Mononuclear cell (primary cell): ENCODE data around the gene NXN. TPM values are rescaled to one million over a fixed set of nuclear protein-coding genes. Genes with fewer than 3 reads are reported as not detected.
"Not testable (repeated sequence)": the region's sequence is repeated elsewhere in the genome, so short reads cannot be mapped to it uniquely, and the experiment has no call there.

Source experiments
- H3K27me3 ChIP-seq: 2 replicates; pipeline ENCODE4 v1.6.0; 2011; ENCODE audit warnings: low read length, control low read depth; ENCODE audit not compliant: insufficient read depth
- H3K4me1 ChIP-seq: 2 replicates; pipeline ENCODE4 v1.5.1; 2011; ENCODE audit warnings: mild to moderate bottlenecking, low read length, control low read depth; ENCODE audit not compliant: insufficient read depth
- H3K4me3 ChIP-seq: 2 replicates; pipeline ENCODE4 v1.5.1; 2011; ENCODE audit warnings: mild to moderate bottlenecking, low read length, moderate library complexity
- H3K9me3 ChIP-seq: 2 replicates; pipeline ENCODE4 v1.5.1; 2011; ENCODE audit warnings: low read depth, mild to moderate bottlenecking, control low read depth, low read length
- total RNA-seq: library from RNA; depleted of rRNA; stranded (reverse); fragments of >200 nt; gene quantifications from one replicate; pipeline ENCODE4 v1.2.3, GENCODE V29; 2012

NXN gene
- total RNA-seq, 1 donor, result 0.52 TPM

DNA sequence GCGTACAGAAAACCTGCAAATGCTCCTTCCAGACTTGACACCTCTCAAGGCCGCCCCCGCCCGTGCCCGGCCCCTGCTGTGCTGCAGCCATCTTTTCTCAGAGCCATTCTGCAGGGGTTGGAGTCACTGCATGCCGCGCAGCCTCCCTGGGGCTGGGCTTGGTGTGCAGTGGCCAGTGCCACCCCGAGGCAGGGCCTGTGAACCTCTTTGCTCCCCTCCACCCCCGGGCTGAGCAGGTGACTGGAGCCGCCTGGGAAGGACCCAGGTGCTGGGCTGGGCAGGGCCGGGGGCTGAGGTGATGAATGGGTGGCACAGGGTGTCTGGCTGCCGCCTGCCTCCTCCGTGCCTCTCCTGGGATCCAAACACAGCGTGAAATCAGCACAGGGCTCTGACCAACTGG lies 177.1 kb downstream of the NXN start:
- H3K4me3 ChIP-seq, result no peak overlapping the region
- no peaks in the 10 kb centered on the region for H3K27me3 ChIP-seq

GRCh38 chr17:801660-802059 lies 177.9 kb downstream of the NXN start:
- no peak overlapping the region for H3K4me3 ChIP-seq
- H3K9me3 ChIP-seq, result no peaks in the 10 kb centered on the region
- H3K4me1 ChIP-seq, result no peaks in the 10 kb centered on the region
- H3K27me3 ChIP-seq, result no peaks in the 10 kb centered on the region

More for the DNA sequence above, 177.1 kb downstream of the NXN start:
- Histone ChIP-seq H3K4me1 (no peaks in the 10 kb centered on the region), H3K9me3 (no peaks in the 10 kb centered on the region)

GRCh38 chr17:800446-801242 lies 178.9 kb downstream of the NXN start:
- no peaks in the 10 kb centered on the region for H3K27me3 ChIP-seq
- H3K9me3 ChIP-seq, result no peaks in the 10 kb centered on the region
- no peaks in the 10 kb centered on the region for H3K4me1 ChIP-seq
- no peak overlapping the region for H3K4me3 ChIP-seq

- Histone ChIP-seq H3K4me3 (no peak overlapping the region), H3K4me1 (peaks cover 5% of the 10 kb centered on the region), H3K27me3 (no peaks in the 10 kb centered on the region), H3K9me3 (no peaks in the 10 kb centered on the region)
Observed at GRCh38 chr17:799261-799660, 180.3 kb downstream of the NXN start.

DNA sequence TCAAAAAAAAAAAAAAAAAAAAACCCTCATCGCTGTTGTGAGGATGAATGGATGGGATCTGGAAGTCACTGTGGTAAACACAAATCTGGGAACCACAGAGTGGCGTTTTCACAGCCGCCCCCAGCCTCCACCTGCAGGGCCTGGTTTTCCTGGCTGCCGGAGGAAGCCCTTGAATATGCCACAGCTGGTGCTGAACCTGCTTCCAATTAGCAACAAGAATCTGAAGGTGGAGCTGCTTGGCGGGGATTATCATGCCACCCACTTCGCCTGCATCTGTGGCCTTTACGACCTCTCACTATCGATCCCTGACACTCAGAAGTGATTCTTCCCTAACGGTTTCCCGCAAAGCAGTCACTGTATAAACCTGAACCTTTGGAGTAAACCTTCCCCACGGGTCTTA lies 181.3 kb downstream of the NXN start:
- no peaks in the 10 kb centered on the region for H3K9me3 ChIP-seq
- H3K27me3 ChIP-seq, result no peaks in the 10 kb centered on the region
- H3K4me1 ChIP-seq, result peaks cover 5% of the 10 kb centered on the region
- no peak overlapping the region for H3K4me3 ChIP-seq

GRCh38 chr17:797236-797840 lies 182.2 kb downstream of the NXN start:
- Histone ChIP-seq H3K4me3 (no peak overlapping the region), H3K4me1 (peaks cover 5% of the 10 kb centered on the region), H3K9me3 (no peaks in the 10 kb centered on the region), H3K27me3 (no peaks in the 10 kb centered on the region)

- Histone ChIP-seq H3K9me3 (no peaks in the 10 kb centered on the region), H3K27me3 (no peaks in the 10 kb centered on the region), H3K4me3 (no peak overlapping the region), H3K4me1 (peaks cover 5% of the 10 kb centered on the region)
Observed at GRCh38 chr17:796609-797008, 183.0 kb downstream of the NXN start.

DNA sequence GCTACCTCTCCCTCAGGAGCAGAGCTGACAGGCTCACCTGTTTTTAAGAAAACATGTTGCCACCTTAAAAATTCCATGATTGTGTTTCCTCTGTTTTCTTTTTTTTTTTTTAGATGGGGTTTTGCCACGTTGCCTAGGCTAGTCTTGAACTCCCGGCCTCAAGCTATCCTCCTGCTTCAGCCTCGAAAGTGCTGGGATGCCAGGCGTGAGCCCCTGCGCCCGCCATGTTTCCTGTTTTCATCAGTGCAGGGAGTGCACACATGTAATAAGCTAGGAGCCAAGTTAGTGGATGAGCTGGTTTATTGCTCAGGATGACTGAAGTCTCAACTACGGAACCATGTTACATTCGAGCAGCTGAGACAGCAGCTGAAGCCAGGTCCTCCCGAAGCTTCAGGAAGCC lies 183.9 kb downstream of the NXN start:
- Histone ChIP-seq H3K4me3 (no peak overlapping the region), H3K4me1 (peaks cover 5% of the 10 kb centered on the region), H3K27me3 (no peaks in the 10 kb centered on the region), H3K9me3 (no peaks in the 10 kb centered on the region)

- no peak overlapping the region for H3K4me3 ChIP-seq
- peaks cover 5% of the 10 kb centered on the region for H3K4me1 ChIP-seq
- no peaks in the 10 kb centered on the region for H3K27me3 ChIP-seq
- no peaks in the 10 kb centered on the region for H3K9me3 ChIP-seq
Observed at GRCh38 chr17:795276-795675, 184.3 kb downstream of the NXN start.

GRCh38 chr17:794876-795275 lies 184.7 kb downstream of the NXN start:
- H3K4me1 ChIP-seq, result peaks cover 5% of the 10 kb centered on the region
- H3K4me3 ChIP-seq, result no peak overlapping the region
- H3K27me3 ChIP-seq, result no peaks in the 10 kb centered on the region
- no peaks in the 10 kb centered on the region for H3K9me3 ChIP-seq

GRCh38 chr17:792277-792676 lies 187.3 kb downstream of the NXN start:
- Histone ChIP-seq H3K4me1 (peaks cover 5% of the 10 kb centered on the region), H3K27me3 (no peaks in the 10 kb centered on the region), H3K4me3 (no peak overlapping the region), H3K9me3 (no peaks in the 10 kb centered on the region)

GRCh38 chr17:791829-792228 lies 187.7 kb downstream of the NXN start:
- Histone ChIP-seq H3K27me3 (no peaks in the 10 kb centered on the region), H3K9me3 (no peaks in the 10 kb centered on the region), H3K4me1 (peaks cover 5% of the 10 kb centered on the region), H3K4me3 (no peak overlapping the region)

GRCh38 chr17:790874-791247 lies 188.7 kb downstream of the NXN start:
- H3K9me3 ChIP-seq, H3K4me1 ChIP-seq, H3K27me3 ChIP-seq, H3K4me3 ChIP-seq: not testable (repeated sequence)

DNA sequence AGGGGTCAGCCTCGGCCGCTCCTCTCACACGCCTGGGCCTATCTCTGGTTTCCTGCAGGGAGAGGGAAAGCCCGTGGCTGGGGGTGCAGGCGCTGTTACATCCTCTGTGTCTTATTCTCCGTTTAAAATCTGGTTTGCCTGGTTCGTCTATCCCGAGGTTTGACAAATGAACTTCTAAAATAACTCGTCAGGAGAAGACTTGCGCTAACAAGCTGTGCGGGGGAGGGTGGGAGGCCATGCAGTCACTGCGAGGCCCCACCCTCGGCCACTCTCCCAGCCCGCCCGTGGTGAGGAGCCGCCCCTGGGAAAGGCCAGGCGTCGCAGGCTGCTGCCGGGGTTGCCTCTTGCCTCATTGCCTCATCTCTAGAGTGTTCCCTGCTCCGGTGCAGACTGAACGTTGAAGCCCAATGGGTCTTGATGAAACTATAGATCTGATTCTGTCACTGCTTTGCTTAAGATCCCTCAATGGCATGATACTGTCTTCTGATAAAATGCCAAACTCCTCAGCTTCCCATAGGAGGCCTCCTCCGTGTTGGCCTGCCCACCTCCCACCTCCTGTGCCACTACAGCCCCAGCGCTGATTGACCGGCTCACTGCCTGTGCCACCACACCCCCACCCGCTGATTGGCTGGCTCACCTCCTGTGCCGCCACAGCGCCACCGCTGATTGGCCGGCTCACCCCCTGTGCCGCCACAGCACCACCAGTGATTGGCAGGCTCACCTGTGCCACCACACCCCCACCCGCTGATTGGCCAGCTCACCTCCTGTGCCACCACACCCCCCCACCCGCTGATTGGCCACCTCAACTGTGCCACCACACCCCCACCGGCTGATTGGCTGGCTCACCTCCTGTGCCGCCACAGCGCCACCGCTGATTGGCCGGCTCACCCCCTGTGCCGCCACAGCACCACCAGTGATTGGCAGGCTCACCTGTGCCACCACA lies 189.4 kb downstream of the NXN start:
- H3K4me1 ChIP-seq, H3K27me3 ChIP-seq, H3K4me3 ChIP-seq, H3K9me3 ChIP-seq: not testable (repeated sequence)

- H3K27me3 ChIP-seq, result no peaks in the 10 kb centered on the region
- no peaks in the 10 kb centered on the region for H3K9me3 ChIP-seq
- H3K4me3 ChIP-seq, result no peak overlapping the region
- H3K4me1 ChIP-seq, result no peaks in the 10 kb centered on the region
Observed at GRCh38 chr17:789160-789840, 190.3 kb downstream of the NXN start.
